Stimulated activated CD8-positive, alpha-beta memory T cell treated with anti-CD3 and anti-CD28 coated beads, Interleukin-15, amount 100 ng/mL, for 1 hour (primary cell): ENCODE measurements around the gene FAF1.
"Not testable (repeated sequence)": the region's sequence is repeated elsewhere in the genome, so short reads cannot be mapped to it uniquely, and the experiment has no call there.

Experiments
- DNase-seq: peaks from one replicate; pipeline ENCODE4 v3.0.0-alpha.2; 2020; ENCODE audit warnings: low read depth

The FAF1 gene

GRCh38 chr1:50559421-50559820, 400.6 kb downstream of the FAF1 start:
- DNase-seq, result no peak

DNA sequence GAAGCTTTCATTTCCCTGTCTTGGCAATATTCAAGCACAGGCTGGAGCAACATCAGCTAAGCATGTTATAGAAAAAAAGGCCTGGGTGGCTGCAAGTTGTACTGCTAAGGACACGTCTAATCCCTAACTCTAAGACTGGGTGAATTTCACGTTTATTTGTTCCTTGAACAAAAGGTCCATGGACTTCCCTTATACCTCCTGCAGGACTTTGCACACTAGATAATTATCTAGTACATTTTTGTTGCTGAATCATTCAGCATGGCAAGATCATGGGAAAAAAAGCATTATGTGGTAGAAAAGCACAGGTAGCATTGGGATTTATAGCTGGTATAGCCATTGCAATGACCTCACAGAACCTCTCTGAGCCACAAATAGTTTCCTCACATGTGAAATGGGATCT, 406.1 kb downstream of the FAF1 start:
- DNase-seq, result no peak

DNA sequence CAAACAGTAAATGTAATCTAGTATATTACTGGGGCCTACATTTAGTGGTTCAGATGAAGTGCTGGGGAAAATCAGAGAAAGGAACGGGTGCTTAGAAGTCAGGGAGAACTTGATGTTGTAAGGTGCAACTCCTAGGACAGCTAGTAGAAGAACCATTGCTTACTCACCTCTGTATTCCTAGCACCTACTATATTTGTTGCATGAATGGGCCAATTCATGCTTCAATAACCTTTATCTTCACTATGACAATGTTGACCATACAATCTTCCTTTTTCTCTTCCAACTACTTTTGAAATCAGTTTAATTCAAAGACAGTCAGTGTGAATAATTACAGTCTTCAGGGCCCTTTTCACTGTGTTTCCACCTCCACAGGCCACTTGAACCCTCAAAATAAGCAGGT, 411.8 kb downstream of the FAF1 start:
- no peak for DNase-seq

GRCh38 chr1:50542362-50542761, 417.7 kb downstream of the FAF1 start:
- no peak for DNase-seq

GRCh38 chr1:50538476-50538875, 421.6 kb downstream of the FAF1 start:
- no peak for DNase-seq

DNA sequence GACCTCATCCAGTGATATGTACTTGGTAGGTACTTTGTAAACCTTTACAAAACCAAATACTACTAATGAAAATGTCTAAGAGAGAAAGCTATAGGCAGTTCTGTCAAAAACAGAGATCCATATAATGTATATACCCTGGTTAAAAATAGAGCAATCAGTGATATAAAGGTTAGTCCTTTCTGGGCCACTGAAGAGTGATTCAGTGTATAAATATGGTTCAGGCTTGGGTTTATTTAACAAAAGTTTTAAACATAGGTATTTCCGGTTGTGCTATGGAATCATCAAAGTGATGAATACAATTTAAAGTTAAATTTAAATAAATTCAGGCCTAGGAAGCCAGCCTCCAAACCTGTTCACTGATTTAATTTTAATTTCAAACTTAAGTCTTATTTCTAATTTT, 428.5 kb downstream of the FAF1 start:
- DNase-seq, result no peak

DNA sequence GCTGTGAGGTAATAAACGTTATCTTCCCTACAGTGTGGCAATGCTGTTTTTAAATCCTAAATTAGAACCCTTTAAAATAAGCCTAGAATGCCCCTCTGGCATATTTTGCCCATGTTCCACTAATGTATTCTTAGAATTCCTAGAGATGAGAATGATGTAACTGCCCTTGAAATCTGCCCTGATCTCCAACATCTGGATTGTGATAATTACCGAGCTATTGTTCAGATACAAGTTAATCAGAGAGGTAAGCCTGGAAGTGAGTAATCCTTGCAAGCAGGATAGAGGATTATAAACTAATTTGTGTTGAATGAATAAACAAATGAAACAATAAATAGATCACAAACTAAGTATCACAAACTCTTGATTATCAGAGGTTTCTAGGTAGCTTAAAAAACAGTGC, 429.0 kb downstream of the FAF1 start:
- no peak for DNase-seq

DNA sequence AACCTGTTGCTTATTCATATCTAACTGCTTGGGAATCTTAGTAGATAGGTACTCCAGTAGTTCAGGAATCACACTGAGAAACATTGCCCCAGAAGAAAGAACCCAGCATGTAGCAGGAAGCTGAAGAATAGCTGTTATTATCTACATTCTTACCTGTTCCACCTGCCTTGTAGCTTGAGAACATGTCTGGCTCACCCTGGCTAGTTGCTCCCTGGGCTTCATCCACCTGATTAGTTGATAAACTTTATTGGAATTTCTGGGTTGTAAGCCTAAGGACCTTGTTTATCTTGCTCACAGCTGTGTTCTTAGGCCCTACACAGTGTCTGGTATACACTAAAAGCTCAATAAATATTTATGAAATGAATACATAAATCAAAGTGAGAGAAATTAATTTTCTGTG, 430.6 kb downstream of the FAF1 start:
- no peak for DNase-seq

DNA sequence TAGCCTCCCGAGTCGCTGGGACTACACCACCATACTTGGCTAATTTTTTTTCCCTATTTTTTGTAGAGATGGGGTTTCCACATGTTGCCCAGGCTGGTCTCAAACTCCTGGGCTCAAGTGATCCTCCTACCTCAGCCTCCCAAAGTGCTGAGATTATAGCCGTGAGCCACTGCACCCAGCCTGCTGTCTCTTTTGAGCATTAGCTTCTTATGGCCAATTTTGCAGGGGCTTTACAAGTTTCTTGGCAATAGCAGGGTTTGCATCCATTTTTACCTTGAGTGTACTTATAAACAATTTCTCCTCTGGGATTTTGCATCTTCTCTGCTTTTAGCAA, 432.1 kb downstream of the FAF1 start:
- DNase-seq, result not testable (repeated sequence)

- DNase-seq, result no peak
Observed at GRCh38 chr1:50527249-50527986, 432.6 kb downstream of the FAF1 start.

- DNase-seq, result no peak
Observed at GRCh38 chr1:50526431-50526830, 433.6 kb downstream of the FAF1 start.

DNA sequence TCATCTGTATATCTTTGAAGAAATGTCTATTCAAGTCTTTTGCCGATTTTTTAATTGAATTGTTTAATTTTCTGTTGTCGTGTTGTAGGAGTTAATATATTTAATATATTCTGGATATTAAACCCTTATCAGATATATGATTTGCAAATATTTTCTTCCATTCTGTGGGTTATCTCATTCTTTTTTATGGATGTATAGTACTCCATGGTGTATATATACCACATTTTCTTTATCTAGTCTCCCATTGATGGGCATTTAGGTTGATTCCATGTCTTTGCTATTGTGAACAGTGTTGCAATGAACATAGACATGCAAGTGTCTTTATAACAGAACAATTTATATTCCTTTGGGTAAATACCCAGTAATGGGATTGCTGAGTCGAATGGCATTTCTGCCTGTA, 436.5 kb downstream of the FAF1 start:
- no peak for DNase-seq

DNA sequence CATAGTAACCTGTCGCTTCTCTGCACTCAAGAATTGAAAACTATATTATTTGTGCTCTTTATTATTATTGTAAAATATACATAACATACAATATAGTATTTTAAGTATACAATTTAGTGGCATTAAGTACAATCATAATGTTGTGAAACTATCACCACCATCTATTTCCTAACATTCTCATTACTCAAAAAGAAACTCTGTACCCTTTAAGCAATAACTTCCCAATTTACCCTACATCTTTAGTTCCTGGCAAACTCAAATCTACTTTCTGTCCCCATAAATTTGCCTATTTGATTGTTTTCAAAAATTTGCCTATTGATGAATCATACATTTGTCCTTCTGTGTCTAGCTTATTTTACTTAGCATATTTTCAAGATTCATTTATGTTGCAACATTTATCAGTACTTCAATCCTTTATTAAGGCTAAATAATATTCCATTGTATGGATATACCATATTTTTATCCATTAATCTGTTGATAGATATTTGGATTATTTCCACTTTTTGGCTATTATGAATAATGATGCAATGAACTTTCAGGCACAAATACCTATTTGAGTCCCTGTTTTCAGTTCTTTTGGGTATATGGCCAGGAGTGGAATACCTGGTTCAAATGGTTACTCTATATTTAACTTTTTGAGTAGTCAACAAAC, 437.2 kb downstream of the FAF1 start:
- no peak for DNase-seq

GRCh38 chr1:50521703-50522102, 438.4 kb downstream of the FAF1 start:
- DNase-seq, result no peak

DNA sequence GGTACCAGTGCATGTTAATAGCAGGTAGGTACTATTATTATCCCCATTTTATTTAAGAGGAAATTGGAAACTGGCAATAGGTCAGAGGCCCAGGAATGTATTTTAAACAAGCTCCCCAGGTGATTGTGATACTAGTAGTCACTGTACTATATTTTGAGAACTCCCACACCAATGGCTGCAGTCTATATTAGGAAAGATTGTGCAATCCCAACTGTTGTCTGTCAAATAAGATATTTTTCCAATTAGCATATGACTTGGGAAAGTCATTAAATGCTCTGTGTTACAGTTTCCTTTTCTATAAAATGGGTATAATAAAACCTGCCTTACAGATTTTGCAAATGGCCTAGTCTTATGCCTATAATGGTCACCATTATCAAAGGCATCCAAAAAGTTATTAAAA, 442.6 kb downstream of the FAF1 start:
- no peak for DNase-seq

DNA sequence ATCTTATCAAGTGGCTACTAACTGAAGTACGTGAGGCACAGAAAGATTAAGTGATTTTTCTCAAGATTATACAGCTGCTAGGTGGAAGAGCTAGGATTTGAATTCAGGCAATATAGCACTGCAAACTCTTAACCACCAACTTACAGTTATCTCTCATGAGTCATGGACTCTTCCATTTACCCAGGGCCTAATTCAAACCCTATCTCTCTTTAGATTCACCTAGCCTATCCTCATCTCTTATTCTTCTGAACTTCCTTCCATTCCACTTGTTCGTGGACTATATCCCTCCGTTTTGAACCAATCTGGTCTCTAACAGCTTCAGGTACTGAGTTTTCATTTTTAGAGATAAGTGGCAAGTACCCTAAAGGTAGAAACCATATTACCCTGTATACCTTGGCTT, 444.0 kb downstream of the FAF1 start:
- DNase-seq, result no peak

DNA sequence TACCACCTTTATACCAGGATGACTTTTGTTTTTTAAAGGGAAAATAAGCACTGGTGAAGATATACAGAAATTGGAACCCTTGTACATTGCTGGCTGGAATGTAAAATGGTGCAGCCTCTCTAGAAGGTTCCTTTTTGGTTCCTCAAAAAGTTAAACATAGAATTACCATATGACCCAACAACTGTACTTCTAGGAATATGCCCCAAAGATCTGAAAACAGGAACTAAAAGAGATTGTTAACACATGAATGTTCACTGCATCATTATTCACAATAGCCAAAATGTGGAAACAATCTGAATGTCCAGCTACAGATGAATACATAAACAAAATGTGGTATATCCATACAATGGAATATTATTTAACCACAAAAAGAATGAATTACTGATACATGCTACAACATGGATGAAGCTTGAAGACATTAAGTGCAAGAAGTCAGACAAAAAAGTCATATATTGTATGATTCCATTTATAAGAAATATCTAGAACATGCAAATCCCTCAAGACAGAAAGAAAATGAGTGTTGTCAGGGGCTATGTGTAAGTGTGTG, 452.0 kb downstream of the FAF1 start:
- DNase-seq, result no peak

DNA sequence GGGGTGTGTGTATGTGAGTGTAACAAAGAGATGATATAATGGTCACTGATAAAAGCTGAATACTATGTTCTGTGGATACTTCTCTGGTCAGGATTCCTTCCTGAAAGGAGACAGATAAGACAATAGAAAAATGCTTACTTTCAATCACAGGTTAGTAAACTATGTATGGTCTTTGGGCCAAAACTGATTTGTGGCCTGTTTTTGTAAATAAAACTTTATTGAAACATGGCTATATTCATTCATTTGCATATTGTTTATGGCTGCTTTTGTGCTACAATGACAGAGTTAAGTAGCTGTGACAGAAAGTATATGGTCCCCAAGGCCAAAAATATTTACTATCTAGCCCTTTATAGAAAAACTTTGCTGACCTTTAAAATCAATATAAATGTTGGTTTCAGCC, 454.6 kb downstream of the FAF1 start:
- DNase-seq, result no peak

- DNase-seq, result no peak
Observed at GRCh38 chr1:50503515-50503914, 456.6 kb downstream of the FAF1 start.

GRCh38 chr1:50502147-50502546, 457.9 kb downstream of the FAF1 start:
- DNase-seq, result no peak

DNA sequence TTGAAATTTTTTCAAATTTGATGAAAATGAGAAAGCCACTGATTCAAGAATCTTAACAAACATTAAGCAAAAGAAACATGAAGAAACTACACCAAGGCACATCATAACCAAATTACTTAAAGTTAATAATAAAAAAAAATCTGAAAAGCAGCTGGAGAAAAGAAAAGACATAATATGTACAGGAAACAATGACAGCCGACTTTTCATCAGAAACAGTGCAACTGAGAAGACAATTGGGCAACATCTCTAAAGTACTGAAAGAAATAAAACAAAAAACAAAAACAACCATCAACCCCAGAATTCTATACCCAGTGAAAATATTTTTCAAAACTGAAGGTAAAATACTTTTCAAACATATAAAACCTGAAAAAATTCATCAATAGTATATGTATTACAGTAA, 463.1 kb downstream of the FAF1 start:
- no peak for DNase-seq

GRCh38 chr1:50493710-50494109, 466.4 kb downstream of the FAF1 start:
- DNase-seq, result no peak

DNA sequence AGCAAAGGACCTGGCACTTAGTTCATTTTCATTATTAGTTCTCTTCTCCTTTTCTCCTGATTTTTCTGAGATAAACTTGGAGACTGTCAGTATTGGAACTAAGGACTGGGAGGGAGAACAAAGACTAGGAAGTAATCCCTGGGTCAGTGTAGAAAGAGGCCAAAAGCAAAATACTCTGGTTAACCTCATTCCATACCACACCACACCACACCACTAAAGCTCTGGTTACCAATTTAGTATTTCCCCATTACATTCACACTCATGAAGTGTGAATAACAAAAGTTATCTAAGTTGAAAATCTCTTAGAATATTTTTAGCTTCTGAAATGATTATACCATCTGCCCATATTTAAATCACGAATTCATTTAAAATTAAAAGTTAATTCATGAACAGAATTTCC, 467.9 kb downstream of the FAF1 start:
- DNase-seq, result no peak

DNA sequence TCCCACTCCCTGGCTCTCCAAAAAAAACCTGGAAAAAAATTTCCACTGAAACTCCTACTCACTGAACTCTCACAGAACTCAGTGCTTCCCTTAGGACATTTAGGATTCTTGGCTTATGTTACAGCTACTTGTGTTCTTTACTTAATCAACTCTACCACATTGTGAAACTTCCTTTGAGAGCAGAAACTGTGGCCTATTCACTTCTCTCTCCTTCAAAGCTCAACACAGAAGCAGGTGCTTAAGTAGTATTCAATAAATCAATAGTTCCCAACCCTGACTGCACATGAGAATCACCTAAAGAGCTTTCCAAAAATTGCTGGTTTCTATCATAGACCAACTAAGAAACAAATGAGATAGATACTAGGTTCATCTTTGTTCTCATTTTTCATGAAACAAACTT, 468.9 kb downstream of the FAF1 start:
- DNase-seq, result no peak
